Measurements from ENCODE around the gene TRPT1.

- TF ChIP-seq EP300 (IDR thresholded peaks at IDR 0.05; ENCODE audit: borderline replicate concordance) (no peak), EGR1 (IDR thresholded peaks at IDR 0.05) (no peak), FOXM1 (IDR thresholded peaks at IDR 0.05; ENCODE audit: borderline replicate concordance, low read depth) (no peak), YY1 (IDR thresholded peaks at IDR 0.05; ENCODE audit: low read depth) (no peak)
Observed at GRCh38 chr11:64252003-64252872, 26.3 kb upstream of the TRPT1 start.

Data from Ishikawa (cell line).